ENCODE measurements around the gene DNAJC24.

- no peak for TF ChIP-seq CTCF (IDR thresholded peaks at IDR 0.05)
- TF ChIP-seq POLR2A (IDR thresholded peaks at IDR 0.05), result no peak
Measured at GRCh38 chr11:31366795-31367194, 2.9 kb upstream of the DNAJC24 start.

Data from prostate gland (tissue), 2 donors.